Measurements from ENCODE around the gene DPY19L1. TPM values are rescaled to one million over a fixed set of nuclear protein-coding genes. Genes with fewer than 3 reads are reported as not detected.
"Not testable (repeated sequence)": the region's sequence is repeated elsewhere in the genome, so short reads cannot be mapped to it uniquely, and the experiment has no call there.

Gene DPY19L1
- total RNA-seq, 1 donor from 2014 or later = 190 TPM

DNA sequence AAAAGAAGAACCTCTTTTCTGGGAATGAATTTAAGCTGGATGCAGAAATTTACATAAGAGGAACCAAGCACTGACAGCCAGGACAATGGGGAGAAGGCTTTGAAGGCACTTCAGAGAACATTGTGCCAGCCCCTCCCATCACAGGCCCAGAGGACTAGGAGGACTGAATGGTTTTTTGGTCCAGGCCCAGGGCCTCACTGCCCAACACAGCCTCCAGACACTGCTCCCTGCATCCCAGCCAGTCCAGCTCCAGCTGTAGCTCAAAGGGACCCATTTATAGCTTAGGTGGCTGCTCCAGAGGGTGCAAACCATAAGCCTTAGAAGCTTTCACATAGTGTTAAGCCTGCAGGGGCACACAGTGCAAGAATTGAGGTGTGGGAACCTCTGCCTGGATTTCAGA lies 142.1 kb downstream of the DPY19L1 start:
- no peak for DNase-seq (ENCODE audit: low spot score in 2 of 2)
- no peak overlapping the region for H3K4me3 ChIP-seq
- H3K27me3 ChIP-seq = no peaks in the 10 kb centered on the region
- H3K4me1 ChIP-seq = no peaks in the 10 kb centered on the region
- no peaks in the 10 kb centered on the region for H3K9me3 ChIP-seq
- intact Hi-C loops (cut with DNase I) = no loop called here
- no peak overlapping the region for H3K27ac ChIP-seq
- H3K36me3 ChIP-seq = no peaks in the 10 kb centered on the region
- TF ChIP-seq, protein P1, sequence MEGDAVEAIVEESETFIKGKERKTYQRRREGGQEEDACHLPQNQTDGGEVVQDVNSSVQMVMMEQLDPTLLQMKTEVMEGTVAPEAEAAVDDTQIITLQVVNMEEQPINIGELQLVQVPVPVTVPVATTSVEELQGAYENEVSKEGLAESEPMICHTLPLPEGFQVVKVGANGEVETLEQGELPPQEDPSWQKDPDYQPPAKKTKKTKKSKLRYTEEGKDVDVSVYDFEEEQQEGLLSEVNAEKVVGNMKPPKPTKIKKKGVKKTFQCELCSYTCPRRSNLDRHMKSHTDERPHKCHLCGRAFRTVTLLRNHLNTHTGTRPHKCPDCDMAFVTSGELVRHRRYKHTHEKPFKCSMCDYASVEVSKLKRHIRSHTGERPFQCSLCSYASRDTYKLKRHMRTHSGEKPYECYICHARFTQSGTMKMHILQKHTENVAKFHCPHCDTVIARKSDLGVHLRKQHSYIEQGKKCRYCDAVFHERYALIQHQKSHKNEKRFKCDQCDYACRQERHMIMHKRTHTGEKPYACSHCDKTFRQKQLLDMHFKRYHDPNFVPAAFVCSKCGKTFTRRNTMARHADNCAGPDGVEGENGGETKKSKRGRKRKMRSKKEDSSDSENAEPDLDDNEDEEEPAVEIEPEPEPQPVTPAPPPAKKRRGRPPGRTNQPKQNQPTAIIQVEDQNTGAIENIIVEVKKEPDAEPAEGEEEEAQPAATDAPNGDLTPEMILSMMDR (IDR thresholded peaks at IDR 0.05) = no peak

DNA sequence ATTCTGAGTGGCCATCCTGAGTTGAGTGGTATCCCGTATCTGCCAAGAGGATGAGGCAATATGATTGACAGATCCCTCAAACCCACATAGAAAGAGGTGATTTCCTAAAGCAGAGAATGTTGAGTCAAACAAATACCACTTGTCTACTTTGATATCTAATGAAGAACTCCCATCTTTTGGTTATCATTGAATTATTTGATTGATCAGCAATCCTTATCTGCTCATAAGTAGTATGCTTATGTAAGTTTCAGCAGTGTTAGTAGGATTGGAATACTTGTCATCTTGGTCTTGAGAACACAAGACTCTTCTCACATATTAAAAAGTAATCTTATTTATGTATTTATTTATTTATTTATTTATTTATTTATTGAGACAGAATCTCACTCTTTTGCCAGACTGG lies 147.3 kb downstream of the DPY19L1 start:
- Histone ChIP-seq H3K27ac (no peak overlapping the region), H3K27me3 (no peaks in the 10 kb centered on the region), H3K9me3 (no peaks in the 10 kb centered on the region), H3K4me3 (no peak overlapping the region), H3K36me3 (no peaks in the 10 kb centered on the region), H3K4me1 (no peaks in the 10 kb centered on the region)
- TF ChIP-seq, protein P1 (IDR thresholded peaks at IDR 0.05) = no peak
- intact Hi-C loops (cut with DNase I) = no loop called here
- no peak for DNase-seq (ENCODE audit: low spot score in 2 of 2)

DNA sequence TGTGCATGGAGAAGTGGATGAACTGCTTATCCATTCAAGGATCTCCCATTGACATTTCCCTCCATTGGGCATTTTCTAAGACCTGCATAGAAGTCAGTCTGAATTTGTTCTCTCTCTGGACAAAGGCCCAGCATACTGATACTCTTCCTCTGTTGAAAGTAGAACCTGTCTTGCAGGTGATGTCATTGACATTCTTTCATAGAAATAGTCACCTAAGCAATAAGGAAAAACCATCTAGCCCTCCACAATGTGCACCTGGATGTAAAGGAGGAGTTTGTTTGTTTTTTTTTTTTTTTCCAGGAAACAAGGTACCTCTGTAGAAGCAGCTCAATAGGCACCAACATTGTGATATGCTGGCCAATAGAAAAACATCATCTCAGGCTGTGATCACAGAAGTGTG lies 150.4 kb downstream of the DPY19L1 start:
- H3K9me3 ChIP-seq = peaks cover 5% of the 10 kb centered on the region in 2 donors
- no peak overlapping the region for H3K27ac ChIP-seq
- H3K4me3 ChIP-seq = no peak overlapping the region
- H3K36me3 ChIP-seq = no peaks in the 10 kb centered on the region
- no peaks in the 10 kb centered on the region for H3K4me1 ChIP-seq
- no peak for DNase-seq (ENCODE audit: low spot score in 2 of 2)
- TF ChIP-seq, protein P1 (IDR thresholded peaks at IDR 0.05) = no peak
- H3K27me3 ChIP-seq = no peaks in the 10 kb centered on the region
- intact Hi-C loops (cut with DNase I) = no loop called here

DNA sequence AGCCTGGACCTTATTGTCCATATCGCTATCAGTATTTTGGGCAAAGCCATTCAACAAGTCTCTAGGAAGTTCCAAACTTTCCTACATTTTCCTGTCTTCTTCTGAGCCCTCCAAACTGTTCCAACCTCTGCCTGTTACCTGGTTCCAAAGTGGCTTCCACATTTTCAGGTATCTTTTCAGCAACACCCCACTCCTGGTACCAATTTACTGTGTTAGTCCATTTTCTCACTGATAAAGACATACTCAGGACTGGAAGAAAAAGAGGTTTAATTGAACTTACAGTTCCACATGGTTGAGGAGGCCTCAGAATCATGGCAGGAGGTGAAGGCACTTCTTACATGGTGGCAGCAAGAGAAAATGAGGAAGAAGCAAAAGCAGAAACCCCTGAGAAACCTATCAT lies 153.4 kb downstream of the DPY19L1 start:
- H3K4me1 ChIP-seq; intact Hi-C loops (cut with DNase I); DNase-seq (ENCODE audit: low spot score in 2 of 2); H3K9me3 ChIP-seq; H3K27ac ChIP-seq; H3K27me3 ChIP-seq; H3K4me3 ChIP-seq; H3K36me3 ChIP-seq: not testable (repeated sequence)

DNA sequence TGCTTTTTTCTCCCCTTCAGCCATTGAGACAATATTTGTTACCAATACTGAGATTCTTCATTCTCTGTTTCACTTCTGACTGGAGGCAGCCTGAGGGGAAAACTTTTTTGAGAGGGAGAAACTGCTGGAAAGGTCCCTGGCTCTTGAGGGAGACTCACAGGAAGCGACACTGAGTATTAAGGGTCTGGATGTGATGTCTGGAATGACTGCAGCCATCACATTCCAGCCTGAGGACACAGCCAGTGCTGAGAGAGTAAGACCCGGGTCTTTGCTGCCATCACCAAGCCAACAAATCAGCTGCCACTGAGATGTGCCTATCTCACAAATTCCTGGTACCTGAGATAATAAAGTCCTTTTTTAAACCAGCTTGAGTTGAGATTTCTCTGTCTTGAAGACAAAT lies 157.4 kb downstream of the DPY19L1 start:
- no peak for DNase-seq (ENCODE audit: low spot score in 2 of 2)
- H3K9me3 ChIP-seq = peaks cover 5% of the 10 kb centered on the region in 2 donors
- H3K4me3 ChIP-seq = no peak overlapping the region
- intact Hi-C loops (cut with DNase I) = no loop called here
- no peak overlapping the region for H3K27ac ChIP-seq
- H3K36me3 ChIP-seq = no peaks in the 10 kb centered on the region
- H3K27me3 ChIP-seq = no peaks in the 10 kb centered on the region
- TF ChIP-seq, protein P1 (IDR thresholded peaks at IDR 0.05) = no peak
- no peaks in the 10 kb centered on the region for H3K4me1 ChIP-seq

DNA sequence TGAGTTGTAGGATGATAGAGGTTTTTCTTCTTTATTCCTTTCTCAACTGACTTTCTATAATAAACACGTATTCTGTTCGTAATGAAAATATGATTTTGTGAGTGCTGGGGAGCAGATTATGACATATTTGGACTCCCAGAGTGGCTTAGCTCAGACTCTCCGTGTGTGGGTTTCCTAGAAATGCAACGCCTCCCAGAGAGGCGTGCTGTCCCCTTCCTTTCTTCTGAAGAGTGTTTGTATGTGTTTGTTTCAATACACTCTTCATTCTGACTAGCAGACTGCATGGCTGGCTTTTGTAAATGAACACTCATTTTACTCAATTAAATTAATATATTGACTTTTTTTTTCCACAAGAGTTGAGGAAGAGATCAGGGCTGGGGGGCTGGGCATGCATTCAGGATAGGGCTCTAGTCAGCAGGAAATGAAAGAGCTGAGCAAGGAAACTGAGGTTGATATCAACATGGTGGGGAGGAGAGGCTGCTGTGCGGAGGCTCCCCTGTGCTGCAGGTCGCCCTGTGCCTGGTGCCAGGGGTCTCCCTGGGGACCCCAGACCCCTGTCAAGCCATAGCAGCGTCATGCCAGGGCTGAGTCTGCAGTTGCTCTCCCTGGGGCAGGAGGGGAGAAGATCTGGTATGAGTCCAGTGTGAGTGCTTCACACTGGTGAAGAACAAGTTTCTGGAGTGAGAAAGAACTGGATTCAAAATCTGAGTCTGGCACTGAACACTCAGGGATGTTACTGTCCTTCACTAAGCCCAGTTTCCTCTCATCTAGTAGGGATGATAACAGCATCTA lies 158.1 kb downstream of the DPY19L1 start:
- H3K36me3 ChIP-seq; DNase-seq (ENCODE audit: low spot score in 2 of 2); intact Hi-C loops (cut with DNase I); H3K9me3 ChIP-seq; H3K27ac ChIP-seq; H3K4me3 ChIP-seq; H3K4me1 ChIP-seq; H3K27me3 ChIP-seq: not testable (repeated sequence)

Other genes starting within 250 kb of the DPY19L1 start
- not detected for gene TBX20, start 216.6 kb upstream of the DPY19L1 start, total RNA-seq